H9 (cell line): ENCODE results near the gene CRABP2. TPM values are rescaled to one million over a fixed set of nuclear protein-coding genes. Genes with fewer than 3 reads are reported as not detected.

Experiments
- DNase-seq: peaks from one replicate; pipeline ENCODE4 v3.0.0-alpha.2; 2017
- H2AFZ ChIP-seq: one replicate; pipeline ENCODE4 v1.6.1; 2013; ENCODE audit warnings: mild to moderate bottlenecking, low read length, control low read depth, moderate library complexity
- H2AK5ac ChIP-seq: 2 replicates; pipeline ENCODE4 v1.6.1; 2013; ENCODE audit warnings: low read length, control low read depth, mixed read lengths; ENCODE audit not compliant: insufficient read length
- H2BK120ac ChIP-seq: one replicate; pipeline ENCODE4 v1.6.1; 2013; ENCODE audit warnings: low read depth, mild to moderate bottlenecking, low read length, control low read depth, inconsistent platforms; ENCODE audit not compliant: poor library complexity, severe bottlenecking
- H2BK12ac ChIP-seq: 2 replicates; pipeline ENCODE4 v1.6.1; 2013; ENCODE audit warnings: low read length, control low read depth, mixed read lengths, low read depth; ENCODE audit not compliant: insufficient read length
- H2BK15ac ChIP-seq: 2 replicates; pipeline ENCODE4 v1.6.1; 2013; ENCODE audit warnings: low read depth, low read length, control low read depth
- H2BK20ac ChIP-seq: one replicate; pipeline ENCODE4 v1.6.1; 2013; ENCODE audit warnings: low read depth, mild to moderate bottlenecking, low read length, control low read depth, inconsistent platforms; ENCODE audit not compliant: poor library complexity, severe bottlenecking
- H2BK5ac ChIP-seq: 2 replicates; pipeline ENCODE4 v1.6.1; 2013; ENCODE audit warnings: low read length, control low read depth, mixed read lengths; ENCODE audit not compliant: insufficient read length
- H3K14ac ChIP-seq: 2 replicates; pipeline ENCODE4 v1.6.1; 2013; ENCODE audit warnings: low read length, control low read depth; ENCODE audit not compliant: insufficient read depth
- H3K18ac ChIP-seq: 2 replicates; pipeline ENCODE4 v1.6.1; 2013; ENCODE audit warnings: low read depth, mild to moderate bottlenecking, mixed read lengths, low read length, control low read depth; ENCODE audit not compliant: insufficient read length
- H3K23ac ChIP-seq: 2 replicates; pipeline ENCODE4 v1.6.1; 2013; ENCODE audit warnings: low read length, control low read depth, mixed read lengths, low read depth; ENCODE audit not compliant: insufficient read length
- H3K23me2 ChIP-seq: 2 replicates; pipeline ENCODE4 v1.6.1; 2013; ENCODE audit warnings: low read depth, mild to moderate bottlenecking, mixed read lengths, low read length, control low read depth; ENCODE audit not compliant: insufficient read length, poor library complexity, severe bottlenecking
- H3K27ac ChIP-seq: 2 replicates; pipeline ENCODE4 v1.5.1; 2013; ENCODE audit warnings: low read length, control low read depth, mixed read lengths, low read depth; ENCODE audit not compliant: insufficient read length
- H3K27me3 ChIP-seq: 2 replicates; pipeline ENCODE4 v1.6.1; 2013; ENCODE audit warnings: low read length, control low read depth, inconsistent platforms; ENCODE audit not compliant: insufficient read depth
- H3K4ac ChIP-seq: 2 replicates; pipeline ENCODE4 v1.6.1; 2013; ENCODE audit warnings: low read depth, mild to moderate bottlenecking, control low read depth, inconsistent platforms, low read length, moderate library complexity
- H3K4me1 ChIP-seq: 2 replicates; pipeline ENCODE4 v1.6.1; 2013; ENCODE audit warnings: low read length, control low read depth, inconsistent platforms; ENCODE audit not compliant: insufficient read depth
- H3K4me2 ChIP-seq: 2 replicates; pipeline ENCODE4 v1.6.1; 2013; ENCODE audit warnings: low read length, control low read depth, mixed read lengths; ENCODE audit not compliant: insufficient read length, insufficient read depth
- H3K56ac ChIP-seq: 2 replicates; pipeline ENCODE4 v1.6.1; 2013; ENCODE audit warnings: low read depth, mild to moderate bottlenecking, mixed read lengths, low read length, control low read depth; ENCODE audit not compliant: insufficient read length
- H3K79me1 ChIP-seq: 2 replicates; pipeline ENCODE4 v1.6.1; 2013; ENCODE audit warnings: low read depth, mild to moderate bottlenecking, moderate library complexity, low read length, control low read depth, inconsistent platforms; ENCODE audit not compliant: insufficient read depth, poor library complexity, severe bottlenecking
- H3K79me2 ChIP-seq: 2 replicates; pipeline ENCODE4 v1.6.1; 2013; ENCODE audit warnings: low read length, control low read depth, inconsistent platforms; ENCODE audit not compliant: insufficient read depth
- H3K9ac ChIP-seq: 2 replicates; pipeline ENCODE4 v1.6.1; 2013; ENCODE audit warnings: low read length, control low read depth, mixed read lengths; ENCODE audit not compliant: insufficient read length; ENCODE audit errors: extremely low read depth
- H3K9me3 ChIP-seq: one replicate; pipeline ENCODE4 v1.6.1; 2013; ENCODE audit warnings: low read depth, low read length, inconsistent platforms; ENCODE audit not compliant: control insufficient read depth
- H3T11ph ChIP-seq: one replicate; pipeline ENCODE4 v1.6.1; 2013; ENCODE audit warnings: mild to moderate bottlenecking, low read length, control low read depth, inconsistent platforms
- H4K20me1 ChIP-seq: one replicate; pipeline ENCODE4 v1.6.1; 2013; ENCODE audit not compliant: control insufficient read depth, insufficient read length, insufficient read depth
- H4K5ac ChIP-seq: 2 replicates; pipeline ENCODE4 v1.6.1; 2013; ENCODE audit warnings: low read depth, mild to moderate bottlenecking, mixed read lengths, low read length, control low read depth; ENCODE audit not compliant: insufficient read length
- H4K8ac ChIP-seq: replicated peaks from 2 replicates; pipeline ENCODE4 v1.6.1; 2013; ENCODE audit warnings: low read length, control low read depth, mixed read lengths, low read depth; ENCODE audit not compliant: insufficient read length
- H4K91ac ChIP-seq: 2 replicates; pipeline ENCODE4 v1.6.1; 2013; ENCODE audit warnings: low read depth, mild to moderate bottlenecking, moderate library complexity, mixed read lengths, low read length, control low read depth; ENCODE audit not compliant: insufficient read length
- H3K27ac Mint-ChIP-seq, 3 experiments: 2 replicates in 2 of 3; 3 replicates in 1 of 3; pipeline ENCODE4 v1.8.0; 2020 to 2021; ENCODE audit warnings: mixed read lengths in 3 of 3, mild to moderate bottlenecking in 1 of 3, moderate library complexity in 1 of 3
- H3K27me3 Mint-ChIP-seq: 2 replicates; pipeline ENCODE4 v1.8.0; 2021; ENCODE audit warnings: low read depth, mild to moderate bottlenecking, moderate library complexity, mixed read lengths
- H3K36me3 Mint-ChIP-seq, 3 experiments: 2 replicates in 2 of 3; 3 replicates in 1 of 3; pipeline ENCODE4 v1.8.0; 2020 to 2021; ENCODE audit warnings: low read depth in 3 of 3, mixed read lengths in 3 of 3; ENCODE audit not compliant: insufficient read depth in 1 of 3
- H3K4me1 Mint-ChIP-seq, 2 experiments: 2 replicates each; pipeline ENCODE4 v1.8.0; 2020; ENCODE audit warnings: mixed read lengths in 2 of 2
- H3K4me3 Mint-ChIP-seq, 2 experiments: 2 replicates in 1 of 2; 3 replicates in 1 of 2; pipeline ENCODE4 v1.8.0; 2020 to 2021; ENCODE audit warnings: mild to moderate bottlenecking in 2 of 2, mixed read lengths in 2 of 2, moderate library complexity in 1 of 2
- H3K9me3 Mint-ChIP-seq, 2 experiments: 2 replicates in 1 of 2; 3 replicates in 1 of 2; pipeline ENCODE4 v1.8.0; 2020; ENCODE audit warnings: mild to moderate bottlenecking in 2 of 2, mixed read lengths in 2 of 2, moderate library complexity in 1 of 2
- WGBS: extraction: QIAGEN DNeasy Blood & Tissue Kit; methylation state at CpG from one replicate; pipeline ENCODE4 v1.1.7; 2013; ENCODE audit warnings: missing lambda C conversion rate, low lambda C conversion rate, mixed read lengths; ENCODE audit not compliant: insufficient read length; ENCODE audit errors: extremely low coverage; 5-methylcytosine and 5-hydroxymethylcytosine counted together
- total RNA-seq: library from RNA; stranded (reverse); gene quantifications from 2 replicates; pipeline ENCODE4 v1.2.1, GENCODE V29; 2021
- TF ChIP-seq, protein P1 (sequence below): fragments of 200-600 bp; sonication (generic); conservative IDR thresholded peaks from 3 replicates; pipeline ENCODE4 v1.8.0; 2021; ENCODE audit warnings: antibody characterized with exemption, mild to moderate bottlenecking

CRABP2 gene
- total RNA-seq, 1 experiment from 2014 or later: 184 TPM

DNA sequence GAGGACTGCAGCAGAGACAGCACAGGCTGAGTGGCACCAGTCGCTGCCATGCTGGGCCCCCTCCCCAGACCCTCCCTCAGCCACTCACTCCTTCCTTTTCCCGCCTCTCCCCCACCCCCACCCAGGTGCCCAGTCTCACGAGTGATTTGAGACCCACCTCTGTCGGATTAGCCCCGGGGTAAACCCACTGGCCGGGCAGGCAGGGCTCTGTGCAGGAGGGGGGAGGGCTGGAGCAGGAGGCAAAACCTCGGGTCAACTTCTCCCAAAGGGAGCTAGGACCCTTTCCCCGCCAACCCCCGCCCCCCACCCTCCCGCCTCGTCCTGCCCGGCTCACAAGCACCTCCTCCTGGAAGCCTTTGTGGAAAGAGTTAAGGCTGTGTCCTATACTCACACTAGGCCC is 39.0 kb upstream of the CRABP2 start:
- Histone ChIP-seq H2BK120ac (no peak overlapping the region), H2BK20ac (no peak overlapping the region), H2AFZ (no peak overlapping the region), H3K23me2 (peaks cover 20% of the 10 kb centered on the region), H2AK5ac (no peak overlapping the region), H3K9me3 (no peaks in the 10 kb centered on the region), H2BK5ac (no peak overlapping the region), H4K8ac (no peak overlapping the region), H3T11ph (no peak overlapping the region), H3K9ac (no peak overlapping the region), H4K20me1 (no peaks in the 10 kb centered on the region), H3K4ac (no peak overlapping the region), H4K5ac (no peak overlapping the region), H3K56ac (no peak overlapping the region), H2BK12ac (no peak overlapping the region), H3K27ac (no peak overlapping the region), H4K91ac (no peak overlapping the region), H3K79me2 (peaks cover 21% of the 10 kb centered on the region; the same call in 1 of the 2 replicates), H3K27me3 (no peaks in the 10 kb centered on the region), H3K79me1 (no peaks in the 10 kb centered on the region), H3K4me2 (no peak overlapping the region), H3K14ac (no peak overlapping the region), H2BK15ac (no peak overlapping the region), H3K4me1 (peaks cover 23% of the 10 kb centered on the region), H3K23ac (no peak overlapping the region), H3K18ac (no peak overlapping the region)
- TF ChIP-seq, protein P1, sequence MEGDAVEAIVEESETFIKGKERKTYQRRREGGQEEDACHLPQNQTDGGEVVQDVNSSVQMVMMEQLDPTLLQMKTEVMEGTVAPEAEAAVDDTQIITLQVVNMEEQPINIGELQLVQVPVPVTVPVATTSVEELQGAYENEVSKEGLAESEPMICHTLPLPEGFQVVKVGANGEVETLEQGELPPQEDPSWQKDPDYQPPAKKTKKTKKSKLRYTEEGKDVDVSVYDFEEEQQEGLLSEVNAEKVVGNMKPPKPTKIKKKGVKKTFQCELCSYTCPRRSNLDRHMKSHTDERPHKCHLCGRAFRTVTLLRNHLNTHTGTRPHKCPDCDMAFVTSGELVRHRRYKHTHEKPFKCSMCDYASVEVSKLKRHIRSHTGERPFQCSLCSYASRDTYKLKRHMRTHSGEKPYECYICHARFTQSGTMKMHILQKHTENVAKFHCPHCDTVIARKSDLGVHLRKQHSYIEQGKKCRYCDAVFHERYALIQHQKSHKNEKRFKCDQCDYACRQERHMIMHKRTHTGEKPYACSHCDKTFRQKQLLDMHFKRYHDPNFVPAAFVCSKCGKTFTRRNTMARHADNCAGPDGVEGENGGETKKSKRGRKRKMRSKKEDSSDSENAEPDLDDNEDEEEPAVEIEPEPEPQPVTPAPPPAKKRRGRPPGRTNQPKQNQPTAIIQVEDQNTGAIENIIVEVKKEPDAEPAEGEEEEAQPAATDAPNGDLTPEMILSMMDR: no peak
- WGBS: no CpG with 5 or more reads among the region's 12 CpGs
- Mint-ChIP-seq H3K4me1 (peaks cover 53 to 64% of the 10 kb centered on the region in 2 experiments), H3K4me3 (peak overlapping the region in 1 of 2 experiments; percentile 31; a peak in 2 of 5 replicates), H3K9me3 (no peaks in the 10 kb centered on the region; a peak in 1 of 5 replicates), H3K36me3 (peaks cover 27 to 49% (median 40%) of the 10 kb centered on the region in 3 experiments), H3K27me3 (no peaks in the 10 kb centered on the region), H3K27ac (peak overlapping the region; percentile 85 to 95 (median 87); a peak in 5 of 7 replicates)
- DNase-seq: no peak
